ENCODE measurements around the gene NAGLU.
"Not testable (repeated sequence)": the region's sequence is repeated elsewhere in the genome, so short reads cannot be mapped to it uniquely, and the experiment has no call there.

NAGLU gene

GRCh38 chr17:42545755-42546505 is 9.9 kb downstream of the NAGLU start:
- not testable (repeated sequence) for DNase-seq

- DNase-seq: no peak
Measured at GRCh38 chr17:42547001-42547461, 11.0 kb downstream of the NAGLU start.

GRCh38 chr17:42547698-42548069 is 11.6 kb downstream of the NAGLU start:
- no peak for DNase-seq

GRCh38 chr17:42548070-42548837 is 12.2 kb downstream of the NAGLU start:
- DNase-seq: peak; percentile 80

- DNase-seq: no peak
Measured at GRCh38 chr17:42548993-42549755, 13.1 kb downstream of the NAGLU start.

- not testable (repeated sequence) for DNase-seq
Measured at GRCh38 chr17:42552736-42553135, 16.7 kb downstream of the NAGLU start, which contains the start of gene HSD17B1. Gene HSD17B1, plus strand, starts transcription at chr17:42552923. Its CDS starts 11 bp downstream, at chr17:42552934.

GRCh38 chr17:42553161-42553818 is 17.2 kb downstream of the NAGLU start:
- no peak for DNase-seq

- no peak for DNase-seq
Measured at GRCh38 chr17:42553866-42554249, 17.8 kb downstream of the NAGLU start.

- peak; percentile 84 for DNase-seq
Measured at GRCh38 chr17:42554250-42555121, 18.4 kb downstream of the NAGLU start.

- DNase-seq: no peak
Measured at GRCh38 chr17:42555122-42555622, 19.1 kb downstream of the NAGLU start.

GRCh38 chr17:42555961-42556617 is 20.0 kb downstream of the NAGLU start:
- not testable (repeated sequence) for DNase-seq

GRCh38 chr17:42559075-42559474 is 23.0 kb downstream of the NAGLU start:
- no peak for DNase-seq

- no peak for DNase-seq
Measured at GRCh38 chr17:42560246-42560645, 24.2 kb downstream of the NAGLU start.

- DNase-seq: peak; percentile 91
Measured at GRCh38 chr17:42561897-42562387, 25.9 kb downstream of the NAGLU start, which contains the start of gene COASY. Gene COASY, plus strand, starts transcription at chr17:42562148. Its CDS starts 475 bp downstream, at chr17:42562623.

GRCh38 chr17:42562388-42563142 is 26.5 kb downstream of the NAGLU start:
- peak; percentile 27 for DNase-seq

GRCh38 chr17:42563143-42563509 is 27.1 kb downstream of the NAGLU start:
- no peak for DNase-seq

- DNase-seq: no peak
Measured at GRCh38 chr17:42563543-42563942, 27.5 kb downstream of the NAGLU start.

- no peak for DNase-seq
Measured at GRCh38 chr17:42563950-42564349, 27.9 kb downstream of the NAGLU start.

GRCh38 chr17:42564815-42565522 is 28.9 kb downstream of the NAGLU start:
- no peak for DNase-seq

Data from CD4-positive, alpha-beta T cell treated with Interferon gamma for 1 hour (primary cell).